NCI-H2081 (cell line): ENCODE results near the gene SNAP23.

Source experiments
- DNase-seq, 2 experiments: peaks; one replicate each; lab custom pipeline; 2025; lab: John Stamatoyannopoulos, UW

The SNAP23 gene

DNA sequence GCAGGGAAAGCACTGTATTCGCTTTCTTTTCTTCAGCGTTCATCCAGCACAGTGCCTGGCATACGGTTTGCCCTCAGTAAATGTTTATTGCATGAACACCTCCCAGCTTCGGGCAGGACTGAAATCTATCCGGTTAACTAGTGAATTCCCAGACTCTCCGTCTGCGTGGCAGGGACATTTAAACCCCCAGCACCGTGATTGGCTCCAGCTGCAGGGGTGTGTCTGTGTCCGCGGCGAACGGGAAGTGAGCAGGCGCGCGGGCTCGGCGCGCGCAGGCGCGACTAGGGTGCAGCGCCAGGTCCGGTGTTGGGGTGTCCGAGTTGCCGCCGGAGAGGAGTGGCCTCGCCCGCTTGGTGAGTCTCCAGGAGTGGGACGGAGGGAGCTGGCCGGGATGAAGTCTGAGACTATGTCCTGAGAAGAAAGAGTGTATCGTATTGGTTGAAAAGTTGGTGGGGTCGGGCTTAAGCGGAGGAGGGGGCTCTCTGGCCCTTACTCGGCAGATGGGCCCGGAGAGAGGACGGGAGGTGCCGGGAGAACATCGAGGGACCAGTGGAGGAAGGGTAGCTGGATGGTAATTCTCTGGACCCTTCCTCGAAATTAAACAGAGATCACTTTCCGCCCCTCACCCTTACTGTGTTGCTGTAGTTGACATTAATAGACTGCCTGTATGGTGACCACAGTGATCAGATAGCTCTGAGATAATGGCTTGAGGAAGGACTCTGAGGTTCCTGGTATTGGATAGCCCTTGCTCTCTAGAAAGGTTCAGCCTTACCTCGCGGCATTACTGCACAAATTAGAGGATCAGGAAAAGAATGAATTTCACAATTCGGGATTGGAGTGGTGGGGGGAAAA lies at the start of gene SNAP23:
Gene SNAP23 (plus strand): TSS at position 274 of the 852 bp plus-strand sequence. CDS start 16,213 bp downstream, outside the sequence.
- DNase-seq = peak; percentile 75 to 86

DNA sequence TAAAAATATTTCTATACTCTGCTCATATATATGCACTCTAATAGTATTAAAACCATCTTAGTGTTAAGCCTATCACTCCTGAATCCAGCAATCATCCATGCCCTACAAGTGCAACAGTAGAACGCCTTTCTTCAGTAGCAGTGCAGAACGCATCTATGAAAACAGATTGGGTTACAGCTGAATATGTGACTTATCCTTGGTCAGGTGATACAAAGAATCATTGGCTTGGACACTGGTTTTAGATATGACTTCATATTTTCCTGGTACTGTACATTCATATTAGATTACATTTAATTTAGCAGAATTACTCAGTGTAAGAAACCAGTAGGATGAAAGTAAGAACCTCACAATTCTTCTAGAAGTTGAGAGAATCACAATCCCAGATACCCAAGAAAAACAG lies 47.8 kb upstream of the SNAP23 start:
- DNase-seq = no peak

DNA sequence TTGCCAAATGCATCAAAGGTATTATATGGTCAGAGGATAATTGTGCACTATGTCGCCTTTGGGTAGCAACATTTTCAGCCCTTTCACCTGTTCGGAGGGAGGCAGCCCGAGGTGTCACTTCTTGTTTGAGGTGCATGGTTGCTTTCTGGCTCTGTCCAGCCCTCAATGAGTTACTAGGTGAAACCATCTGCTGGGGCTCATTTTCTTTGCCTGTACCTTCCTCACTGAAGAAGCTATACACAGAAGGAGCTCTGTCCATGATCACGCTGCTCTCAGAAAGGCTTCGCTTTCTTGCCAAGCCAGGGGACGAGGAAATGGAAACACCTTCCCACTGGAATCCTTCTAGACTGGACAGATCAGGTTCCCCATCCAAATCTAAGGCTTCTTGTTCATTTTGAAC lies 47.2 kb upstream of the SNAP23 start:
- DNase-seq = no peak

DNA sequence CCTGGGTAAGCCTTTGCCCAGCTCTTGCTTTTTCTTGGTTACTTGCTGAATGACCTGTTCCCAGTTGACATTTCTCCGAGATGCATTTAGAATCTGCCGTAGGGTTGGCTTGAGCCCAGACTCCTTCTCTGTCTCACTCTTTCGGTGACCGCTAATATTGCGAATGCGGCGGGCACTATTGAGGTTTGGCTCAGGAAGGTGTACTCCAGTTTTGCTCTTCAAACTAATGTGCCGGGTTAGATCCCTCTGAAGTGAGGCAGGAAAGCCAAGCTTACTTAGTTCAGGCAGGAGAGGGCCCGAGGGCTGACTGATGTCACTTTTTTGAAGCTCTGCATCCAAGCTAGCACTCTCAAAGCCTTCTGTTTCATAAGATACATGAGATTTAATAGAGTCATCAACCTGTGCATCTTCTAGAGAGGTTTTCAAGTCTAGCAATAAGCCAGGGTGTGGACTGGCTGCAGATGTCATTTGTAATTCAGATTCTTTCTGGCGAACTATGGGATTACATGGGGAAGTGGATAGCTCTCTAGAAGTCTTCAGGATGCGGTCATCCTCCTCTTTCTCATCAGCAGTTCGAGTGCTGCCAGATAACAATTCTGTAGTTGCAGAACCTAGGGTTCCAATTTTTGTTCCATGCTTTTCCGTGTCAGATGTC lies 45.5 kb upstream of the SNAP23 start:
- DNase-seq = no peak

DNA sequence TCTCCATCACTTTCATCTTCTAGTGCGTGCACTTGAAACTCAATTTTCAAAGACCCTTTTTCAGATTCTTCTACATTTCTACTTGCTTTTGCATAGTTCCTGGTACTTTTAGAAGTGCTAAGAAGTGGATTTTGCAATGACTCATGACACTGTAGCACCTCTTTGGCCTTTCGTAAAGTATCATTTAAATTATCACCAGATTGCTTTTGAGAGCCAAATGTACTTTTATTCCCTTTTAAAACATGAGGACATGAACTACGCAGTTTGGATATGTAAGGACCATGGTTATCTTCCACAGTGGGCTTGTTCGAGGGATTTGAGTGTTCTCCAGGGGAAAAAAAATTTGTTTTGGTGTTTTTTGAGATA lies 45.0 kb upstream of the SNAP23 start:
- no peak for DNase-seq

DNA sequence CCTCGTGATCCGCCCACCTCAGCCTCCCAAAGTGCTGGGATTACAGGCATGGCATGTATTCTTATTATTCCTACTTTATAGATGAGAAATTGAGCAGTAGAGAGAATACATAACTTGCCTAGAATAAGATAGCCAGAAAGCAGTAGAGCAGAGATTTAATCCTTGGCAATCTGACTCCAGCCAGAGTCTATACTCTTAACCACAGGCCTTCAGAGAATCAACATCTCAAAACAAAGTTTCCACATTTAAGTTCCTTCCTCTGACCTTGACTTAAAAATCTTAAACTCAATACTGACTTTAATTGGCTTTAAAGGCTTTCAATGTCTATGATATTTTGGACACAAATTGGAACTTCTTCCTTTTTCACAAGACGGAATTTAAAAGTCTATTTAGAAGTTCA lies 41.6 kb upstream of the SNAP23 start:
- no peak for DNase-seq

DNA sequence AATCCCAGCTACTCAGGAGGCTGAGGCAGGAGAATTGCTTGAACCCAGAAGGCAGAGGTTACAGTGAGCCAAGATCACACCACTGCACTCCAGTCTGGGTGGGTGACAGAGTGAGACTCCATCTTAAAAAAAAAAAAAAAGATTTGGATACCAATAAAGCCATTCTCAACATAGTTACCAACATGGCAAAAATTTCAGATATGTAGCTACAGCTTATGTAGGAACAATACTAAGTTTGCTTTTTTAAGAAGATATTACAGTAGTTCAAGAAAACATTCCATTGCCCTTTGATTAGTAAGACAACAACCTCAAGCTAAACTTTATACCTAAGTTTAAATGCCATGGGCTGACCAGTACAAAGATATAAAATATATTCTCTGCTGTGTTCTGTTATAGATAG lies 38.9 kb upstream of the SNAP23 start:
- no peak for DNase-seq

DNA sequence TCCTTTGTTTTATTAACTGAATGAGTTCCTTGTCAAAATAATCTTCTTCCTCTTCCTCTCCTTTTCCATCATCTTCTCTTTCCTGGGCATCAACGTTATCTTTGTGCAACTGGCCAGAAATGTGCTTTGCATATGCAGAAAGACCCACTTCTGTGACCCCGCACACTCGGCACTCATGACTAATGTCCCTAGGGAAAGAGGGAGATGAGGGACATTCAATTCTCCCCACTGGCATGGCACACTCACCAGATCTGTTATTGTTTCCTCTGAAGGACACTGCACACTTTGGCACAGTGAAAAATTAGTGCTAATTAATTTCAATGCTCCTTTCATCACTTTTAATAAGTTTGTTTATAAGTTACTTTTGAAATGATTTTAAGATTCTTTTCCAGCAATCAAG lies 38.5 kb upstream of the SNAP23 start:
- DNase-seq = no peak

DNA sequence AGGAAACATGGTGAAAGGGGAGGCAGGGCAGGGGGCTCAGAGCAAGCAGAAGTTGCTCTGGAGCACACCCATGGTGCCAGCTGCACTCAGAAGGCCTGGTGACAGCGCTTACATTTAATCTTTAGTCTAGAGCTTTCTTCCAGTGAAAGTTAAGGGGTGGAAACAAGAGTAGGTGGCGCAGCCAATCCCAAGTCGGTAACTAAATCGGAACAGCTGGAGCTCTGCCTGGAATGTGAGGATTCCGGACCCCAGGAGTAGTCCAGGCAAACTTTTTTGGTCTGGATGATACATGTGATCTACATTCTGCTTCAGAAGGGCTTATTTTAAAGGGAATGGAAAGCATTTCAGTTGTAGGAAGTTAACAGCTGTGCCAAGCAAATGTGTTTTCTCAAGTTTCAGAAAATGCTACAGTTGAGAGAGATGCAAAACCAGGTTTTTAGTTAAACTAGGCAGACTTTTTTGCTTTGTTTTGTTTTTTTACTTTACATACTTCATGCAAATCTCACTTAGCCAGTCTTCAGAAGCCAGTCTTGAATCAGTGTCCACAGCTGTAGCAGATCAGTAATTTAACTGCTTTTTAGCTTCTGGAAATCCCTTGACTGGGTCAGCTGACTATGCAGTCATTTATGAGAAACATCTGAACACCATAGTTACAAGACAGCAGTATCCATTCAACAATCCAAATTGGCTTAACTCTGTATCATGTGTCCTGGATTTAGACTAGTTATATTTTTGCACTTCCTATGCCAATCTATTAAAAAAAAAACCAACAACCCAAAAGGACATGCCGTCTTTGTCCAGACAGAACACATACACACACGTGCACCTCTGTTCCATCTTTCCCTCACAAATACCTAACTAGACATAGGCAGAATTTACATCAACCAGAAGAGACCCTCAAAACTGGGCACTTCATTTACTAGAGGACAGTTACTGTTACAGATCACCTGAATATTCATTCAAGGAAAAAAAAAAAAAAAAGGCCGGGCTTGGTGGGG lies 37.7 kb upstream of the SNAP23 start:
- DNase-seq = no peak

DNA sequence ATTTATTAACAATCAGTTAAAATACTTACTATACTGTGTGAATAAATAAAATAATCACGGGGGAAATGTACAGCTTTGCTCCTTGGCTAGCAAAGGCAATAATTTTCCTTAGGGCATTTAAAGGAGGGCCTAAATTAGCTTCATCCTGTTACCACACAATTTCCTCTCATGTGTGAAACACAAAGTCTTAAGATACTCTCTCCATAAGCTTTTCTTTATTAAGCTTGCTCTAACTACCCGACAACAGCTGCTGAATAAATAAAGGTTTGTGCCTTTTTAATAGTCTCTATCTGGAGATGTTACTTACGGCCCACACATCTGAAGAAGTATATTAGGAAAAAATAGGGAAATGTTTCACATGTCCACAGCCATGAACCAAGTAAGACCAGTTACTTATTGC lies 34.2 kb upstream of the SNAP23 start:
- no peak for DNase-seq

DNA sequence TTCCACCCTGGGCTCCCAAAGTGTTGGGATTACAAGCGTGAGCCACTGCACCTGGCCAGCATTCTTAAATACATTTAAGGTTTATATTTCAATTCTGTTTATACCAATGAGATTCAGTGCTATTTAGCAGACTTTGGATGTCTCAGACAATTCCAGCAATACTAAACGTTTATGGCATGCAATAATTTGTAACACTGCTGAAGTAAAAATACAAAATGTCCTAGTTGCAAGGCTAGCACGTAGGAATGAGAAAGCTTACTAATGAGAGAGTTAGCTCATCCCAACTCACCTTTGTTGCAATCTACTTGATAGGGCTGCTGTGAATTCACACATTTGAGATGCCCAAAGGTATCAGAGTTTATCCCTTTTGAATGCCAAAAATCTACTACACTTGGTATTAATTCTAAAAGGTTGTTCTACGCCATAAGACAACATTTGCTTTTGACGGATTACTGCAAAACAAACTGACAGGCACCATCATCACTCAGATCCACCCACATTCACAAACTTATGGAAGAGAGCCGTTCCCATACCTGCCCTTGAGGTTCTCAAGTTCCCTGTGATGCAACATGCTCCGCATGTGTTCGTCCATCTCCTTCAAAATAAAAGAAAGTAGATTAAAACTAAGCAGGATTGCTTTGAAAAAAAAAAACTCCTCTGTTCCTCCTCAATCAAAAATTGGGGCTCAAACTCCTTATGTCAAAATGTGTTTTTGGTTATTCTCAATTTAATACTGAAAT lies 29.7 kb upstream of the SNAP23 start:
- no peak for DNase-seq

DNA sequence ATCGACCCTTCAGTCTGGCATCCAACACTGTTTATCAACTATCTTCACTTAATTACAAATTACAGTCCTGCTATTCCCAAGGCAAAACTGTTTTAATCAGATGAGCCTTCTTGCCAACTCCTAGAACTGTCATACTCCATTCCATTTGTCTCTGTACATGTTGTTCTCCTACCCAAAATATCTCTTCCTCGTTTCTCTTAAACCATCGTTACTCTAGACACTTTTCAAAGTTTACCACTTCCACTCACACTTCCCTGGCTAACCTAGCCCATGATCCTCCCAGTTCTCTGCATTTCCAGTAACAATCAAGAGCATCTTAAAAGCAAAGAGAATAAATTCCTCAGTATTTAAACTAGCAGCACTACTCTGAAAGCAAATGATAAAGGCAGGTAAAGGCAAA lies 24.4 kb upstream of the SNAP23 start:
- no peak for DNase-seq

DNA sequence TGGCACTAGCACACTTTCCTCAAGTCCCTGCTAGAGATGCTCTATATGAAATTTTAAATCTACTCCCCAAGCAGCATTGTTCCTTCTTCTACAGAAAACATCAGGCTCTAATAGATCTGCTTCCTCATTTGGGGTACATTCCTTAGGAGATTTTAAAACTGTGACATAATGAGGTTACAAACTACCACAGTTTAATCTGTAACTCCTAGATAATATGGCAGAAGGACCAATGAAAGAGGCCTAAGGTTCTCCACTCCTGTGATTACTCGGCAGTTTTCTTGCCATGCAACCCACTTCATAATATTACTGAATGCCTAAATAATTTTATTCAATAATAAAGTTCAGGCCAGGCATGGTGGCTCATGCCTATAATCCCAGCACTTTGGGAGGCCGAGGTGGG lies 20.6 kb upstream of the SNAP23 start:
- no peak for DNase-seq

DNA sequence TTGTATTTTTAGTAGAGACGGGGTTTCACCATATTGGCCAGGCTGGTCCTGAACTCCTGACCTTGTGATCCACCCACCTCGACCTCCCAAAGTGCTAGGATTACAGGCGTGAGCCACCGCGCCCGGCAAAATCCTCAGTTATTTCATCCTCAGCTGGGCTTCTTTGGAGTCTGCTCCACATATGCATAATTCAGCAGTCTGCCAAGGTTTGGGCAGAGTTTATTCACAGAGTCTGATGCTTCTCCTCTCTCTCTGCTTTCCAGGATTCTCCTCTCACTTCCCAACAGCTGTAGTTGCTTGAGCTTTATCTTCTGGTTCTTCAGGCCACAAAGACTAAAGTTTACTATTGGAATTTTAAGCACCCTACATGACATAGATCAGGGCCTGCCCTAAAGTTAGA lies 12.7 kb upstream of the SNAP23 start:
- DNase-seq = no peak

DNA sequence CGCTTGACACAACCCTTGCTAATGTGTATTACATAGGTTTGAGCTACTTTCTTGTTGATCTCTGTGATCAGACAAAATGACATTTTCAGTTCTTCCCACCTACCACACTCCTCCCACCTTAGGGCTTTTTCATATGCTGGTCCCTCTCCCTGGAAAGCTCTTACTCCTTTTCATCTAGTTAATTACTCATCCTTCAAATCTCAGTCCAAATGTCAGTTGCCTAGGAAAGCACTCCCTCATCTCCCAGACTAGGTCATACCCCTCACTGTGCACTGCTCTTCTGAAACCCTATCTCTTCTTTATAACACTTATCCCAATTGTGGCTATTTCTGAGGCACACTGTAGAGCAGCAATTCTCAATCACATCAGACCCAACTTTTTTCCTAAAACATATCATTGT lies 11.8 kb upstream of the SNAP23 start:
- no peak for DNase-seq

DNA sequence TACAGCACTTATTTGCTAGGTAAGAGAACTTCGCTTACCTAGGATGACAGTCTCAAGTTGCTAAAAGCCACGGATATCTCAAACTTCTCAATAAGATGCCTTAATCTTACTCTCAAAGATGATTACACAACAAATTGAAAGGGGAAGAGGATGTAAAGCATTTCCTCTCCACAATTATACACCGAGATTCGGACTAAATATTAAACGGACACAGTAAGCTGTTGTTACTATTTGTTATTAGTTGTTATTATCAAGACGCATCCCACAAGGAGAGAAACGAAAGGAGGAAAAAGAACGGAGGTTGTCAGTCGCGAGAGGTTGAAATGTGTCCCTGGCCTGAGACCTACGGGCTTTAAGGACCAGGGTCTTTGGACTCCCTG lies 5.2 kb upstream of the SNAP23 start:
- no peak for DNase-seq

DNA sequence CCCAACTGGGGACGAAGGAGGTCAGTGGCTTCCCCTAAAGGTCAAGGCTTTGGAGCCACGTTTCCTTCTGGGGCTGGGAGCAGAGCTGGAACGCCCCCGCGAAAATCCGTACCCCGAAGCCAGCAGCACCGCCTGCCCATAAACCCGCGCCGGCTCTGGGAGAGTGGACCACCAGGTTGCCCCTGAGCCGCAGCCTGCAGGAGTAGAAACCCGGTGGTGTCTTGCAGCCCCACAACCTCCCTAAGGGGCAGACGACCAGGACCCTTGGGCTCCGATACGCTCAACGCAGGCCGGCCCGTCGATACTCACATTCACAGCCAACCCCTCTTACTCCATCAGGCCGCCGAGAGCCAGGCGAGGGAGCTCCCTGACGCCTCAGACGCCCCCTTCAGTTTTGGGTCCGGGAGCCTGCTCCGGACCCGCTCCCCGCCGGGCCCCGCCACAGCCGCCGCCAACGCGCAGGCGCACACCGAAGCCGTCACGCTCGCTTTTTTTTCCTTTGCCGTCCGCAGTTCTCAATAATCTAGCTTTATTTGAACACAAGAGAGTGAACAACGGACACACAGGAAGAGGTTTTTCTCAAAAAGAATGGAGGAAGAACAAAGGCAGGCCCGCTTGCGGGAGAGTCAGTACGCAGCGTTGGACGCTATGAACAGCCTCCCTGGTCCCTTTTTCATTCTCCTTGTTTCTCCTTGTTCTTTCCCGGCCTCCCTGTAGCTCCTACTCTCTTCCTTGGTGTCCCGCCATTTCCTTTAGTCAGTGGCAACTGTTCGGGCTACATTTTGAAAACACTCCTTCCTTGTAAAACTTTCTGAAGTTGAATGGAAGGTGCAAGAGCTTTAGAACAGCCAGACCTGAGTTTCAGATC lies 4.5 kb upstream of the SNAP23 start, which contains the start of gene ZNF106:
Gene ZNF106 (minus strand): TSS at position 471 of the 868 bp plus-strand sequence. CDS start 18,852 bp downstream, outside the sequence.
- peak; percentile 84 to 91 for DNase-seq

DNA sequence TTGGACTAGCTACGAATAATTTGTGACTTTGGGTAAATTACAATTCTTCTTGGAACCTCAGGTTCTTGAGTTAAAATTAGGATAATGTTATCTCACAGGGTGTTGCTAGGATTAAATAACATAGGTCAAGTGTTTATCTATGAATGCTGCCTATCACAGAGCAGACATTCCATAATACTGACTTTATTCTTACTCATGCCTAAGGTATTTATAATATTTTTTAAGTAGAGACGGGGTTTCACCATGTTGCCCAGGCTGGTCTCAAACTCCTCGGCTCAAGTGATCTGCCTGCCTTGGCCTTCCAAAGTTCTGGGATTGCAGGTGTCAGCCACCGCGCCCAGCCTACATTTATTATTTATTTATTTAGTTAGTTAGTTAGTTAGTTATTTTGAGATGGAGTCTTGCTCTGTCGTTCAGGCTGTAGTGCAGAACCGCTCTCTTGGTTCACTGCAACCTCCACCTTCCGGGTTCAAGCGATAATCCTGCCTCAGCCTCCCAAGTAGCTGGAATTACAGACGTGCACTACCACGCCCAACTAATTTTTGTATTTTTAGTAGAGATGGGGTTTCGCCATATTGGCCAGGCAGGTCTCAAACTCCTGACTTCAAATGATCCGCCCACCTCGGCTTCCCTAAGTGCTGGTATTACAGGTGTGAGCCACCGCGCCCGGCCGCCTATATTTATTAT lies 3.8 kb upstream of the SNAP23 start:
- DNase-seq = no peak

DNA sequence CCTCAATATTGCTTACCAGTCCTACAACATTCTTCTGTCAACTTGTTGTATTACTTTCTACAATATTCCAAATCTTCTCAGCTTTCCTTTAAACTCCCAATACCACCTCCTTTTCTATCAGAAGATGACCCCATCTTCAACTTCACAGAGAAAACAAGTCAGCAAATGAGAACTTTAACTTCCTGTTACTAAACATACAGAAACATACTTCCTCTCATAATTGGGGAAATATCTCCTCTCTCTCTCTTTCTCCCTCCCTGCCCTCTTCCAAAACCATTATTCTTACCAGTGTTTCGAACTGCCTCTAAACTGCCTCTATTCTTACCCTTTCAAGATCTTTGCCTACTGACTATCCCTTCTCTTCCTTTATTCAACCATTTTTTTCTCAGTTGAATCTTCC lies 1.8 kb upstream of the SNAP23 start:
- DNase-seq = no peak

DNA sequence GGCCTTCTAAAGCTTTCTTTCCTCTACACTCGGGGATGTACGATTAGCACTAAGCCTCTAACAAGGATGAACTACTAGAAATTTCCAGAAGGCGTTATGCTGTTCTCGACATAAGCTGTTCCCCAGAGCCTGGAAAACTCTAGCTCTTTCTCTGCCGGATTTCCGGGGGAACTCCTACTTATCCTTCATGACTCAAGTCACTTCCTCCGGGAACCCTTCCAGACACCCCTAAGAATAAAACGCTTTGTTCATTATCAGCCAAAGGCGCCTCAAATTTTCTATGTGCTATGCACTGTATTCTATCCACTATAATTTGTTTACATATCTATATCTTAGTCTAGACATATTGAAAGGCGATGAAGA lies 455 bp upstream of the SNAP23 start:
- DNase-seq = no peak
